DOHH2 (cell line): ENCODE data around the gene EYA2.

Source experiments
- EZH2phosphoT487 ChIP-seq: fragments of 200-600 bp; sonication (generic); IDR thresholded peaks from 2 replicates; pipeline ENCODE4 v1.6.1; 2017; ENCODE audit warnings: borderline replicate concordance, mild to moderate bottlenecking, antibody characterized with exemption, low read length, moderate library complexity, mixed read lengths
- TF ChIP-seq, protein P1 (sequence below): fragments of 200-600 bp; sonication (generic); IDR thresholded peaks from one replicate; pipeline ENCODE4 v1.5.1; 2014; ENCODE audit warnings: antibody characterized with exemption, mild to moderate bottlenecking, low read depth, low read length; ENCODE audit not compliant: poor library complexity, severe bottlenecking

DNA sequence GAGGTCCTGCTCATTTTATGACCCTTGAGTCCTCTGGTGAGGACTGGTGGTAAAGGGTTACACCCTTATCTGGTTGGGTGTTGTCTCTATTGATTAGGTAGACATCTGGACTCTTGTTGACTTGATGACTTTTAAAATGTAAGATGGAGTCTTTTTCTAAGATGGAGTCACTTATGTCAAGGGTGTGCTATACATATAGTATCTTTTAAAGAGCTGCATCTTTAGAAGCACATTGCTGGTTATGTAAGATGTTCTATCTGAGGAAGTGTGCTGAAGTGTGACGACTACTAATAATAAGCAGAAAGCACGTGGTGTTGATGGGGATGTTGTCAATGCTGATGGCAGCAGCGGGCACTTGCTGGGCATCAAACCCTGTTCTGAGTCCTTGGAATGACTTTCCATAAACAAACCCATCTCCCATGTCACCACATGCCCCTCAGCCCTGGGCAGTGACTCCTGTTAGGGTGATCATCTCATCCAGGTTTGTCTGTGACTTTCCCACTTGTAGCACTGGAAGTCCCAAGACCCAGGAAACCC is 229.6 kb downstream of the EYA2 start:
- TF ChIP-seq, protein P1, sequence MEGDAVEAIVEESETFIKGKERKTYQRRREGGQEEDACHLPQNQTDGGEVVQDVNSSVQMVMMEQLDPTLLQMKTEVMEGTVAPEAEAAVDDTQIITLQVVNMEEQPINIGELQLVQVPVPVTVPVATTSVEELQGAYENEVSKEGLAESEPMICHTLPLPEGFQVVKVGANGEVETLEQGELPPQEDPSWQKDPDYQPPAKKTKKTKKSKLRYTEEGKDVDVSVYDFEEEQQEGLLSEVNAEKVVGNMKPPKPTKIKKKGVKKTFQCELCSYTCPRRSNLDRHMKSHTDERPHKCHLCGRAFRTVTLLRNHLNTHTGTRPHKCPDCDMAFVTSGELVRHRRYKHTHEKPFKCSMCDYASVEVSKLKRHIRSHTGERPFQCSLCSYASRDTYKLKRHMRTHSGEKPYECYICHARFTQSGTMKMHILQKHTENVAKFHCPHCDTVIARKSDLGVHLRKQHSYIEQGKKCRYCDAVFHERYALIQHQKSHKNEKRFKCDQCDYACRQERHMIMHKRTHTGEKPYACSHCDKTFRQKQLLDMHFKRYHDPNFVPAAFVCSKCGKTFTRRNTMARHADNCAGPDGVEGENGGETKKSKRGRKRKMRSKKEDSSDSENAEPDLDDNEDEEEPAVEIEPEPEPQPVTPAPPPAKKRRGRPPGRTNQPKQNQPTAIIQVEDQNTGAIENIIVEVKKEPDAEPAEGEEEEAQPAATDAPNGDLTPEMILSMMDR, result no peak
- no peak for TF ChIP-seq EZH2phosphoT487
